C4-2B (cell line): ENCODE measurements around the gene CBLN3.

Source experiments
- H3K27ac ChIP-seq: fragments of 450-650 bp; 2 replicates; pipeline ENCODE4 v1.5.1; 2017
- CTCF ChIP-seq: fragments of 450-650 bp; conservative IDR thresholded peaks from 2 replicates; pipeline ENCODE4 v1.5.1; 2017; ENCODE audit warnings: mild to moderate bottlenecking
- ZFX ChIP-seq: fragments of 450-650 bp; IDR thresholded peaks from 2 replicates; pipeline ENCODE4 v1.6.1; 2017

Gene CBLN3

DNA sequence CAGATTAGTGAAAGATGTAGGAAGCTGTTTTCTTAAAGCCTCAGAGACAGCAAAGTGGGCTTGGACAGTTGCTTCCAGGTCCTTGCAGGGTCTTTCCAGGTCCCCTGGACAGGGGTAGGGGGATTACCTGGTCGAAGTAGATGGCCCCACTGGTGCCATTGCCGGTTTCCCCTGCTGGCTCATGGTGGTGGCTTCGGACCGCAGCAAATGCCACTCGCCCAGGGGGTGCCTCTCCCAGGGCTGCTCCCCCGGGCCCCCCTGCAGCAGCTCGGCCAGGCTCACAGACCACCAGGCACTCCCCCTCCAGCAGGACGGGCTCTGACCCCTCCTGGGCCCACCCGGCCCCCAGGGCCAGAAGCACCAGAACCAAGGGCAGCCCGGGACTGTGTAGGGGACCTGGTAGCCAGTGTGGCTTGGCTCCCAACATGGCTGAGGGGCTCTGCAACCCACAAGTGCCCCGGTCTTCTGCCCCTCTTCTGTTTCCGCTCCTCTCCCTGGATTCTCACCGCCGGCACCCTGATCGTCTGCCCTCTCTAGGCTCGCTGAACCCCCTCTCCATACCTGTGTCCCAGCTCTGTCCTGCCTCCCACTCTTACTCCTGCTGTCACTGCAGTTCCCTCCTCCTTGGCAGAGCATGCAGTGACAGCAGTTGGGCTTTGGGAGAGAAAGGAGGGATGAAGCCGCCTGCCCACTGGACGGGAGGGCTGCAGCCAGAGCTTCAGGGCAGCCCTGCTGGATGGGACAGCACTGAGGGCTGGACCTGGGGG lies 657 bp downstream of the CBLN3 start:
- TF ChIP-seq CTCF (no peak), ZFX (no peak)
- peak overlapping the region; percentile 74 for H3K27ac ChIP-seq

DNA sequence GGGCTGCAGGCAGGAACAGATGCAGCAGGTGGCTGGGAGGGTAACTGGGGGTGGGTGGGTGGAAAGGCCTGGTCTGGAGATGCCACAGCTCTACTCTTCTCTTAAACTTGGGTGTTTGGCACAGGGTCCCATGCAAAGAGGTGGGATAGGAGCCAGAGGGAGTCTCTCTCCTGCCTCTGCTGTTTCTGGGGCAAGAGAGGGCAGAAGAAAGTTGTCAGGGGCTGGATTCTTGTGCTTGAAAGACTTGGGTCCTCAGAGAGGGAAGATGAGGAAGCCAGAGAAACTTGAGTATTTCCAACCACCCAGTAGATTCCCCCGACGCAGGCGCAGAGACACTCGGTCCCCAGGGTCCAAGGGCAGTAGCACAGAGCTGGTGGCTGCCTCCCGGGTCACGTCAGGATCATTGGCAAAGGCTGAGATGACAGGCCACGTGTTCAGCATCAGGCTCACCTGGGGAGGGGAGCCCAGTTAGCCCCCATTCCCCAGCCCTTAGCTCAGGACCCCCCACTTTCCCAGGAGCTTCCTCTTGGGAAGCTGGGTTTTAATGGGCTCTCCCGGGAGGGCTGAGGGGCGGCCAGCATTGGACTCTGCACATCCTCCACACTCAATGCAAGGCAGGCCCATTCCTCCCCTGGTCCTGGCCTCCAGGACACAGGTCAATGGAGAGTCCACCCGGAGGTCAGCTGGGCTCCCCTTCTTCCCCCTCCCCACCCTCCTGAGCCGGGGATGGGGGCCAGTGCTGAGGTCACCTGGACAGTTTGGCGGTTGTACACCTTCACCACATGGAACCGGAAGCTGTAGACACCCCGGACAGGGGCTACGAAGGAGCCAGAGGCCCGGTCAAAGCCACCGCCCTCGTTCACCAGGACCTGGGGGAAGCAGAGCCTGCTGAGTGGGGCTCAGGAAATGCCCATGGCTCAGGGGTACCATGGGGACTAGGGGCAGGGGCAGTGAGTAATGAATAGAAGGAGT lies 1.6 kb downstream of the CBLN3 start:
- no peak overlapping the region for H3K27ac ChIP-seq
- TF ChIP-seq ZFX (no peak), CTCF (no peak)

DNA sequence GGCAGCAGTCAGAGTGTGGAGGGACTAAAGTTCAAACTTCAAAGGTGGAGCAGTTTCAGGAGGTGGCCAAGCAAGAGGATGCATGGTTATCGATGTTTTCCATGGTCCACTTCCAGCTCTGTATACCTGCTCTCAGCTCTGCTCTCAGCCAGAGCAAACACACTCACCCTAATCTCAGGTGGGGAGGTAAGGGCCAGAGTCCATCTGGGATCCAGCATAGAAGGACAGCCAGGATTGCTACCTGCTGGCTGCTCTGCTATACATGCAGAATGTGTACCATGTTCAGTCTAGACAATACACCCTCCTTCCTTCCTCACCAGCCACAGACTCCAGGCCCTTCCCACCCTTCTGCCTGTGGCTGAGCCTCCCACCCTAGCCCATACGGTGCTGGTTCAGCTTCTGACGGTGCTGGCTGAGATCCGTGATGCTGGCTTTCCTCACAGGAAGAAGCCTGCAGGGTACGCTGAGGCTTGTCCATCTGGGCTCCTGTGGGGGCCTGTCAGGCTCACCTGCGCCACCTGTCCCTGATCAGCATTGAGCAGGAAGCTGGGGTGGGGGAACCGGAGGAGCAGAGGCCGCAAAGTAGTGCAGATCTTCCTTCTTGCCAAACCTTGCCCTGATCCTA lies 2.4 kb downstream of the CBLN3 start:
- H3K27ac ChIP-seq = no peak overlapping the region

DNA sequence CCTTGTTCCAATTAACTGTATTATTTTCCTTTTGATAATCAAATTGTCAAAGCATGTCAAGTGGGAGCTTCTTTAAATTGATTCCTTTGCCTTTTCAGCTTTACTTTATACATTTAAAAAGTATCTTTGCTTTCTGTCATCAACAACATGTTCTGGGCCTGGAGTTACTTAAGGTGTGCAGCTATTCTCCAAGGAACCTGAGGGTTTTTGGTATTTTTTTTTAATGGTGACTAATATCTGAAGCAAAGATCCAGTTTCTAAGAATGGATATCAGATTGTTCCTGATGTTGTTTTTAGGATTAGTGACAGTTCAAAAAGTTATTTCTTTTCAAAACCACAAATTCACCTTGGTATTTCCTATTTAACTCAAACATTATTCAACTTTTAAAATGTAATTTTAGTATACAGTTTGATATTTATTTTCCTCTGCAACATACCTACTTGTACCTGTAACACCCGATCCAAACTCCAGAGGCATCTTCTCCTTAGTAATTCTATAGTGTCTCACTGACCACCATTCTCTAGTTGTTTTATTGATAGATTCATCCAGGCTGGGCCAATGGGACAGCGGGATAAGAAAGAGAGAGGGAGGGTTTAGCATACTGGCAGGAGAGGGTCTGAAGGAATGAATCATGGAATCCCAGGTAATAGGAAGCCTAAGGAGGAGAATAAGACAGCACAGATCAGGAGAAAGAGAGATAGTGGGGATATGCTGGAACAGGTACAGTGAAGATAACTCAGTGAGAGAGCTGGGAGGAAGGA lies 3.1 kb downstream of the CBLN3 start:
- no peak overlapping the region for H3K27ac ChIP-seq
- TF ChIP-seq CTCF = no peak

More for the DNA sequence above, 2.4 kb downstream of the CBLN3 start:
- TF ChIP-seq ZFX (no peak), CTCF (no peak)

GRCh38 chr14:24425704-24426103 lies 3.8 kb downstream of the CBLN3 start:
- TF ChIP-seq CTCF (no peak), ZFX (no peak)
- no peak overlapping the region for H3K27ac ChIP-seq

DNA sequence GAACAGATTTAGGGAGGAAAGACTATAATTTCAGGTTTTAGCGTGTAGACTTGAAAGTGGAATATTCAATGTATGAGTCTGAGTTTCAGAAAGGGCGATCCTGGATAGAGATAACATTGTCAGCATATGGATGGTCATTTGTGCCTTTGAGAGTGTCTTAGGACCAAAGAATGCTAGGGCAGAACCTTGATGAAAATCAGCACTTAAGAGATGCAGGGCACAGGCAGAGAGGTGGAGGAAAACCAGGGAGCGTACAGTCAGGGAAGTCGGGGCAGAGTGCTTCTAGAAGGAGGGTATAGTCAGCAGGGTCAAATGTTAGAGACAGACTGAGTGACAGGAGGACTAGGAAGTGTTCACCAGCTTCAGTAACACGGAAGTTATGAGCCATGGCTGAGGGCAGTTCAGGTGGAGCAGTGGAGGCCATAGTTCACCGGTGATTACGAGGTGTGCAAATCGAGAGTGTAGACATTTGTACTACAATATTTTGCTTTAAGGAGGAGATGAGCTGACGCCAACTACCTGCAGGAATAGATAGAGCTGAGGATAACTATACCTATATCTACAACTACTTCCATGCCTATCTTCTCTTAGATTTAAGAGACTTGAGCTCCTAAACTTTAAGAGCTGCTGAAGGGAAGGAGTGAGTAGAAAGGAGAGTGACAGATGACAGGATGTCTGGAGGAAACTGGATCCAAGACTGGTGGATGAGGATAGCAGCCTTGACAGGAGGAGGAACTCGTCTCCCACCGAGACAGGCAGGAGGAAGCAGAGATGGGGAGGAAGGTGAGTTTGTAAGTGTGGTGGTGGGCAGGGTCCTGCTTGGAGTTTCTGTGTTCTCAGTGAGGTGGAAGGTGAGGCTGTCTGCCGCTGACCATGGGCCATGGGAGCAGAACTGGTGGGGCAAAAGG lies 6.5 kb downstream of the CBLN3 start:
- H3K27ac ChIP-seq = no peak overlapping the region
- TF ChIP-seq ZFX = no peak
- TF ChIP-seq CTCF = no peak
